RWPE1 (cell line): Measurements from ENCODE around the gene CLCA1.

ENCODE experiments used
- CTCF ChIA-PET: fragments of 350-600 bp; sonication (Branson Sonifier 250); formaldehyde crosslinking; extraction: SDS; loops from one replicate; lab custom pipeline; 2021; lab: Yijun Ruan, JAX
- POLR2A ChIA-PET: fragments of 400-600 bp; formaldehyde crosslinking; extraction: SDS; loops from one replicate; lab custom pipeline; 2020; ENCODE audit warnings: antibody characterized with exemption; ENCODE audit not compliant: low non-redundant PET; lab: Yijun Ruan, JAX
- DNase-seq: peaks from one replicate; pipeline ENCODE4 v3.0.0; 2012; ENCODE audit warnings: low spot score
- H3K27ac ChIP-seq: fragments of 450-650 bp; 2 replicates; pipeline ENCODE4 v1.5.1; 2017
- TF ChIP-seq, protein P1 (sequence below): fragments of 450-650 bp; conservative IDR thresholded peaks from 2 replicates; pipeline ENCODE4 v1.5.1; 2017; ENCODE audit warnings: low read depth, mild to moderate bottlenecking

Gene CLCA1

DNA sequence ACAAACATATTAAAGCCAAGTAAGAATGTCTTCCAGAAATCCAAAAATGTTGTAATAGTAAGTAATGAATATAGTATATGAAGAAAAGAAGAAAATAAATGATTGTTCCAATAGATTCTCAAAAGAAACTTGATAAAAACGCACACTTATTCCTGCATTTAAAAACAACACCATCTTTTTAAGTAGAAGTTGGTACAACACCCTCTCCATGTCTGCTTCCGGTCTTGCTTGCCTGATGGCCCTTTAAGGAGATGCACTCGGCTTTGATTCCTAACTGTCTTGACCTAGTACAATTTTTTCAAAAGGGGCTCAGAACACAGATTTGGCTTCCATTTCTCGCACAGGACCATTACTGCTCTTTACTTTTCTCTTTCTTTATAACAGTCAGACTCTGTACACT is 9.0 kb downstream of the CLCA1 start:
- POLR2A ChIA-PET = no interaction called here
- TF ChIP-seq, protein P1, sequence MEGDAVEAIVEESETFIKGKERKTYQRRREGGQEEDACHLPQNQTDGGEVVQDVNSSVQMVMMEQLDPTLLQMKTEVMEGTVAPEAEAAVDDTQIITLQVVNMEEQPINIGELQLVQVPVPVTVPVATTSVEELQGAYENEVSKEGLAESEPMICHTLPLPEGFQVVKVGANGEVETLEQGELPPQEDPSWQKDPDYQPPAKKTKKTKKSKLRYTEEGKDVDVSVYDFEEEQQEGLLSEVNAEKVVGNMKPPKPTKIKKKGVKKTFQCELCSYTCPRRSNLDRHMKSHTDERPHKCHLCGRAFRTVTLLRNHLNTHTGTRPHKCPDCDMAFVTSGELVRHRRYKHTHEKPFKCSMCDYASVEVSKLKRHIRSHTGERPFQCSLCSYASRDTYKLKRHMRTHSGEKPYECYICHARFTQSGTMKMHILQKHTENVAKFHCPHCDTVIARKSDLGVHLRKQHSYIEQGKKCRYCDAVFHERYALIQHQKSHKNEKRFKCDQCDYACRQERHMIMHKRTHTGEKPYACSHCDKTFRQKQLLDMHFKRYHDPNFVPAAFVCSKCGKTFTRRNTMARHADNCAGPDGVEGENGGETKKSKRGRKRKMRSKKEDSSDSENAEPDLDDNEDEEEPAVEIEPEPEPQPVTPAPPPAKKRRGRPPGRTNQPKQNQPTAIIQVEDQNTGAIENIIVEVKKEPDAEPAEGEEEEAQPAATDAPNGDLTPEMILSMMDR = no peak
- no peak overlapping the region for H3K27ac ChIP-seq
- DNase-seq = no peak
- CTCF ChIA-PET = no interaction called here

DNA sequence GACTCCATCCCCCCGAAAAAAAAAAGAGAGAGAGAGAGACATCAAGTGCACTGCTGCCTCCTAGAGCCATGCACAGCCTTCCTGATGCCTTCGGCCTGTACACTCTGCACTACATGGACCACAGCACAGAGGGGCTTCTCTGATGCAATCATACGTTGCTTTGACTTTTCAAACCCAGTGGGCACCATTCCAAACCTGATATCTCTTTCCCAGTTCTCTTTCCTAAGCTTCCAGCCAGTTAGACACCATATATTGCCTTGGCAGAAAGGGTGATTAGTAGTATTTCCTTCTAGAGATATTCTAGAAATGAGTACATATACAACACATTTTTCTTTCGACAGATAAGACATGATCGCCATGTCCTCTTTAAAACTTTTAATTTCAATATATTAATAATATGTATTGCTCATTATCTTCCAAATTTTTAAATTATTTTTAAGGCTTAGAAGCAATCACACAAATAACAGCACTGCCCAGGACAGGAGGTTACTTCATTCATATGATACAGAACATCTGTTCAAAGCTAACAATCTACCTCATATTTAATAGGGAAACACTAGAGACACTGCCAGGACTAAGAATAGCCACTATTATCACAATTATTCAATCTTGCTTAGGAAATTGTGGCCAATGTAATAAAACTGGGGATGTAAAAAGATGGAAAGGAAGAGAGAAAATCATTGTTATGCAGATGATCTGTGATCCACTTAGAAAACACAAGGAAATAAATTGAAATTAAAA is 9.9 kb downstream of the CLCA1 start:
- POLR2A ChIA-PET = no interaction called here
- CTCF ChIA-PET = interaction anchor here (0.7 kb wide), 1 partner anchor 72 kb away, joined by 3 read pairs; no protein-coding TSS in a partner anchor
- H3K27ac ChIP-seq = no peak overlapping the region
- DNase-seq = no peak
- TF ChIP-seq, protein P1 = no peak

DNA sequence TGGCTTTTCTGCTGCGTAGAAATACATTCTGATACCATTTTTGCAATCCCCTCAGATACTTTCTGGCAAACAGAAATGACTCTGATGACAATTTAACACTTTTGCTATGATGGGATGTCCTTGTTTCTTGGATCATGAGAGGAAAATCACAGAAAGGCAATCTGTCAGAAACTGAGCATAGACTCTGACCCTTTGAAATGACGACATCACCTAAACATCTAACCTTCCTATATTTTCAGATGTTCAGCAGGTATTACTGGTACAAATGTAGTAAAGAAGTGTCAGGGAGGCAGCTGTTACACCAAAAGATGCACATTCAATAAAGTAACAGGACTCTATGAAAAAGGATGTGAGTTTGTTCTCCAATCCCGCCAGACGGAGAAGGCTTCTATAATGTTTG is 13.2 kb downstream of the CLCA1 start:
- no peak overlapping the region for H3K27ac ChIP-seq
- ChIA-PET POLR2A (no interaction called here), CTCF (interaction anchor here (0.7 kb wide), 1 partner anchor 9 kb away, joined by 4 read pairs; no protein-coding TSS in a partner anchor)
- DNase-seq = no peak
- TF ChIP-seq, protein P1 = no peak

DNA sequence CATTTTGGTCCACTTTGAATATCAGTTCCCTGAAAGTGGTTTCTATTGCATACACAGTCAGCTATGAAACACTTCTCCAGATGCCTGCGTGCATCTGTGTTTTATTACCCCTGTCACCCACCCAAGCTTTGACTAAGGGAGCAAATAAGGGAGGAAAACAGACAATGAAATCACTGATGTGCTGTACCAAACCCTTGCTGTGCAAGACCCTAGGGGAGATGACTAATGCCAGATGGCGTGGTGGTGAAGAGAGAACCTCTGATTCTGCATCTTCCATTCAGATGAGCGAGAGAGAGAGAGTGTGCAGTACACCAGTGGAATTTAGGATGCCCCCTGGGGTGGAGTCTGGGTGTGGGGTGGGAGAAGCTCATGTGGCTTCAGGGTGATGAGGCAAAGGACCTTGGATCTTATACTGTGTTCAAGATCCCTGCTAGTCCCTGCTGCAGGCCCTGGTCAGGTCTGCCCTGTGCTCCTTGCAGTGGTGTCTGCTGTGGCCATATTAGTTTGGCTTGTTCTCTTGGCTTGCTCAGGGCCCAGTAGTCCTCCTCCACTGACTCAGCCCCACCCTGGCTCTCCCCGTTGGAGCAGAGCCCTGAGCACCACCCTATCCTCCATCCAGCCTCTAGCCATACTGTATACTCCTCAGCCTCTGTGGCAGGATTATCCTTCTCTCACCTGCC is 18.5 kb downstream of the CLCA1 start:
- POLR2A ChIA-PET = no interaction called here
- TF ChIP-seq, protein P1 = no peak
- H3K27ac ChIP-seq = no peak overlapping the region
- CTCF ChIA-PET = interaction anchor here (0.6 to 1.1 kb wide), 5 partner anchors 13 to 219 kb away, joined by 3 to 8 read pairs (median 3); no protein-coding TSS in a partner anchor
- DNase-seq = no peak

DNA sequence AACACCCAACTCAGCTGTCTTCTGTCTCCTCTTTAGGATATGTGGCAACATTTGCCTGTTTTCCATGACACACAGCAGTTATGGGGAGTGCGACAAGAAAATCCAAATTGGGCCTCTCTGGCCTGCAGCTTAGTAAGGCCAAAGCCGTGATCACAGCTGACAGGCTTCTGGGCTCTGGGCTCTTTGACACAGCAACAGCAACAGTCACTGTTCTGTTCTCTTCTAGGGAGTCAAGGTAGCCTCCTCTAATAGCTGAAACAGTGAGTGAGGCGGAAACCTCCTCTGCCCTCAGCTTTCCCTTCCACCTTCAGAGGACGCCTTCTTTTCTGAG is 19.0 kb downstream of the CLCA1 start:
- no peak for DNase-seq
- ChIA-PET CTCF (interaction anchor here (0.6 to 1.1 kb wide), 3 partner anchors 11 to 218 kb away, joined by 3 to 8 read pairs (median 7); no protein-coding TSS in a partner anchor), POLR2A (no interaction called here)
- TF ChIP-seq, protein P1 = no peak
- no peak overlapping the region for H3K27ac ChIP-seq

DNA sequence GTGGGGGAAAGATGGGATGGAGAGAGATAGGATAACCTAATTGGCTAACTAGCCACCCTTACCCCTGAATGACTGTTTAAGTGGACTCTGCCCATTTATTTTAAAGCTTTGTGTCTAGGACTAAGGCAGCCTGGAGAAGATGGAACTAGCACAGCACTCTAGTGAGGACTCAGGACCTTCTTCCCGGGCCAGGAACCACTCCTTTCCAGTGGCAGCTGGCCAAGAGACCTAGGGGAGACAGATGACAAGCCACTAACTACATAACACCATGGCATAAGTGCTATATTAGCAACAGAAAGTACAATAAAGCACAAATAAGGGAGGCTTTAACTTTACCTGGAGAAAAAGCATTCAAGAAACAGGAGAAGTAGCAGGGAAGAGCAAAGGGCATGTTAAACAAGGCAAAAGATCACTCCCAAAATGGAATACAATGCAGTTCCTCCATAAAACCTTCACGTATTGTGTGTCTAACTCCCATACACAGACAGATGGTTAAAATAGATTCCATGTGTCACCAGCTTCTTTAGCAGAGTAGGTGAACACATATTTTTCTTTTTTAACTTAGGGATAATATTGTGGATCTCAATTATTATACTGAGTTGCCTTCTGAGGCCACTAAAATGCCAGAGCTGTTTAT is 20.6 kb downstream of the CLCA1 start:
- H3K27ac ChIP-seq = no peak overlapping the region
- CTCF ChIA-PET = interaction anchor here (1.5 kb wide), 1 partner anchor 11 kb away, joined by 3 read pairs; no protein-coding TSS in a partner anchor
- POLR2A ChIA-PET = interaction anchor here (0.6 kb wide), 1 partner anchor 94 kb away, joined by 3 read pairs; no protein-coding TSS in a partner anchor
- TF ChIP-seq, protein P1 = no peak
- no peak for DNase-seq
